Heart left ventricle (tissue), 16 donors: ENCODE results near the gene PRG3. TPM values are rescaled to one million over a fixed set of nuclear protein-coding genes. Genes with fewer than 3 reads are reported as not detected.

ENCODE experiments used
- ATAC-seq, 4 donors: fragments of 200-7000 bp; cut with Tn5 transposase; one replicate each; pipeline ENCODE4 v1.9.1; 2020 to 2022; ENCODE audit warnings: moderate library complexity in 4 of 4, mild to moderate bottlenecking in 3 of 4, moderate number of reproducible peaks in 1 of 4
- DNase-seq, 5 donors: peaks; one replicate each; pipeline ENCODE4 v3.0.0-alpha.2; 2020
- H3K27ac ChIP-seq, 12 donors: fragments of 200-600 bp; sonication (generic) in 4 of 12; one replicate each; pipeline versions ENCODE4 v1.5.0 to v1.8.0; 2016 to 2022; ENCODE audit warnings: mild to moderate bottlenecking in 2 of 12
- H3K27me3 ChIP-seq, 9 donors: fragments of 200-600 bp; sonication (generic) in 2 of 9; one replicate each; pipeline versions ENCODE4 v1.5.1 to v1.8.0; 2016 to 2022; ENCODE audit warnings: mild to moderate bottlenecking in 3 of 9
- H3K36me3 ChIP-seq, 9 donors: fragments of 200-600 bp; sonication (generic) in 2 of 9; one replicate each; pipeline versions ENCODE4 v1.5.0 to v1.8.0; 2018 to 2022; ENCODE audit warnings: mild to moderate bottlenecking in 2 of 9
- H3K4me1 ChIP-seq, 12 donors: fragments of 200-600 bp; sonication (generic) in 4 of 12; one replicate each; pipeline versions ENCODE4 v1.5.0 to v1.8.0; 2016 to 2022; ENCODE audit warnings: mild to moderate bottlenecking in 3 of 12
- H3K4me3 ChIP-seq, 12 donors: fragments of 200-600 bp; sonication (generic) in 4 of 12; one replicate each; pipeline versions ENCODE4 v1.5.0 to v1.8.0; 2017 to 2022; ENCODE audit warnings: mild to moderate bottlenecking in 9 of 12, moderate library complexity in 4 of 12
- H3K9me3 ChIP-seq, 12 donors: fragments of 200-600 bp; sonication (generic) in 4 of 12; one replicate each; pipeline versions ENCODE4 v1.5.0 to v1.8.0; 2016 to 2022; ENCODE audit warnings: mild to moderate bottlenecking in 1 of 12
- CTCF ChIP-seq, 12 donors: fragments of 200-600 bp; sonication (generic) in 4 of 12; IDR thresholded peaks; one replicate each; pipeline versions ENCODE4 v1.5.0 to v1.8.0; 2018 to 2022; ENCODE audit warnings: antibody characterized with exemption in 12 of 12, mild to moderate bottlenecking in 5 of 12
- POLR2A ChIP-seq, 2 donors: fragments of 450-650 bp; IDR thresholded peaks; one replicate each; pipeline ENCODE4 v1.6.1; 2017; ENCODE audit warnings: antibody characterized with exemption in 2 of 2, mild to moderate bottlenecking in 2 of 2, moderate library complexity in 2 of 2
- WGBS, 4 donors: extraction: QIAGEN DNeasy Blood & Tissue Kit in 2 of 4; methylation state at CpG; one replicate each; pipeline versions ENCODE4 v1.1.5 to v1.1.7; 2013 to 2018; 5-methylcytosine and 5-hydroxymethylcytosine counted together
- intact Hi-C, 10 donors: fragments of 100-400 bp; cut with DNase I; formaldehyde crosslinking; loops; one replicate each; pipeline versions ENCODE4 v1.11.1 to v1.14.2; 2022
- long read RNA-seq, 3 donors: library from polyadenylated mRNA; unstranded; transcript quantifications; one replicate each; pipeline ENCODE4 v2.0.0, GENCODE V29; 2020 to 2021
- polyA plus RNA-seq, 2 donors: library from polyadenylated mRNA; stranded (reverse); fragments of 200-250 nt; gene quantifications; one replicate each; pipeline ENCODE4 v1.2.3, GENCODE V29; 2013
- total RNA-seq, 9 donors: library from RNA; depleted of rRNA in 2 of 9; stranded (reverse); fragments of >200 nt in 2 of 9; fragmentation: NEBNext Ultra II Directional in 3 of 9; extraction: Animal tissue kit (Norgen Biotek cat#: 25700) in 3 of 9; gene quantifications; one replicate each; pipeline versions ENCODE4 v1.1.0 to v1.2.4, GENCODE V29; 2016 to 2023
- donor health status: ischemic (EF 13 %, LVEDD 7.1; RV severe dilation, severe dysfunction).
- donor health status: healthy with polysubstance abuse.
- donor health status: DM: no; HTN: yes; CAD: no.
- donor health status: DM: no; HTN: no; CAD: no.
- donor health status: ischemic (EF 25% LVEDD 6.9; RV normal size, moderate dysfunction).
- donor health status: ischemic (EF 25% LVEDD 5.7; RV mildly dilated, moderate dysfunction).
- donor health status: healthy.
- donor health status: DM: yes; HTN: yes; CAD: no.
- donor health status: ischemic (EF 35%, LVEDD 5.7; RV mildly dilated, moderate dysfunction).
- donor health status: nonischemic (EF 11% LVEDD 7.7; RV severe dilation, severe dysfunction).
- donor health status: DM: yes; HTN: yes; CAD: no.
- donor health status: PGD.
- donor health status: ischemic (EF 29% LVEDD 5.4; RV normal size, mild dysfunction).
- donor health status: nonischemic (EF 23%, LVEDD 6.1; RV moderate dilation, normal function).

The PRG3 gene
- total RNA-seq: not detected
- not detected for polyA plus RNA-seq
- long read RNA-seq, donor 1: 0 reads
- long read RNA-seq, donor 2: 0 reads
- long read RNA-seq, donor 3: 0 reads

- WGBS, 4 donors: 69 to 86% (median 76%) methylated on average over 2 of the region's 2 CpGs
- peaks cover 0 to 4% (median 0%) of the 10 kb centered on the region in 9 donors for H3K27me3 ChIP-seq
- intact Hi-C loops: loop anchor here in 1 of 10 donors (10.0 kb wide), 1 partner anchor 64 kb away; no protein-coding TSS in a partner anchor
- H3K4me1 ChIP-seq: no peaks in the 10 kb centered on the region
- H3K4me3 ChIP-seq: no peak within 1 kb of the TSS
- no peak within 1 kb of the TSS for H3K27ac ChIP-seq
- no peaks in the 10 kb centered on the region for H3K9me3 ChIP-seq
- H3K36me3 ChIP-seq: no peaks in the 10 kb centered on the region
- TF ChIP-seq POLR2A (IDR thresholded peaks at IDR 0.05) (no peak), CTCF (IDR thresholded peaks at IDR 0.05) (no peak)
- ATAC-seq (no peak), DNase-seq (no peak)
Measured at GRCh38 chr11:57380975-57381374, at the start of gene PRG3. PRG3 (minus strand) TSS chr11:57381150; CDS start chr11:57380708, 442 bp downstream.

- intact Hi-C loops: loop anchor here in 2 of 10 donors (5.0 kb wide), 1 partner anchor 83 kb away; no protein-coding TSS in a partner anchor
- no peaks in the 10 kb centered on the region for H3K36me3 ChIP-seq
Measured at GRCh38 chr11:57429946-57430345, 49.0 kb upstream of the PRG3 start.

GRCh38 chr11:57428643-57429042 is 47.7 kb upstream of the PRG3 start:
- Histone ChIP-seq H3K27me3 (no peaks in the 10 kb centered on the region), H3K27ac (peak overlapping the region in 4 of 12 donors; percentile 15 to 98 (median 94)), H3K9me3 (no peaks in the 10 kb centered on the region), H3K4me3 (no peak overlapping the region), H3K36me3 (peaks cover 0 to 7% (median 0%) of the 10 kb centered on the region in 9 donors), H3K4me1 (peaks cover 6 to 82% (median 51%) of the 10 kb centered on the region in 12 donors)
- ATAC-seq (no peak), DNase-seq (peak in 1 of 5 donors; percentile 5)
- 56 to 66% (median 60%) methylated on average over 5 of the region's 5 CpGs for WGBS, 4 donors
- TF ChIP-seq CTCF (IDR thresholded peaks at IDR 0.05): no peak
- no peak for TF ChIP-seq POLR2A (IDR thresholded peaks at IDR 0.05)
- intact Hi-C loops: loop anchor here in 2 of 10 donors (5.0 kb wide), 1 partner anchor 81 kb away; no protein-coding TSS in a partner anchor

More at GRCh38 chr11:57429946-57430345, 49.0 kb upstream of the PRG3 start:
- H3K27me3 ChIP-seq: no peaks in the 10 kb centered on the region
- H3K4me1 ChIP-seq: peaks cover 6 to 82% (median 38%) of the 10 kb centered on the region in 12 donors
- H3K9me3 ChIP-seq: no peaks in the 10 kb centered on the region
- peak overlapping the region in 2 of 12 donors; percentile 15 to 18 for H3K27ac ChIP-seq
- DNase-seq: no peak
- TF ChIP-seq POLR2A (IDR thresholded peaks at IDR 0.05): no peak
- no peak for TF ChIP-seq CTCF (IDR thresholded peaks at IDR 0.05)
- peak in 1 of 4 donors; percentile 5 for ATAC-seq
- H3K4me3 ChIP-seq: no peak overlapping the region
- 42 to 64% (median 58%) methylated on average over 4 of the region's 4 CpGs for WGBS, 4 donors

GRCh38 chr11:57427727-57428082 is 46.8 kb upstream of the PRG3 start:
- peaks cover 6 to 82% (median 52%) of the 10 kb centered on the region in 12 donors for H3K4me1 ChIP-seq
- intact Hi-C loops: loop anchor here in 2 of 10 donors (5.0 kb wide), 1 partner anchor 80 kb away; no protein-coding TSS in a partner anchor
- 41 to 63% (median 60%) methylated on average over 8 of the region's 8 CpGs for WGBS, 4 donors
- H3K36me3 ChIP-seq: peaks cover 0 to 17% (median 6%) of the 10 kb centered on the region in 9 donors
- peak; percentile 73 to 83 (median 76) for DNase-seq
- H3K27me3 ChIP-seq: no peaks in the 10 kb centered on the region
- ATAC-seq: peak; percentile 6 to 34 (median 26)
- TF ChIP-seq CTCF (IDR thresholded peaks at IDR 0.05): no peak
- TF ChIP-seq POLR2A (IDR thresholded peaks at IDR 0.05): no peak
- no peaks in the 10 kb centered on the region for H3K9me3 ChIP-seq
- peak overlapping the region in 6 of 12 donors; percentile 55 to 72 (median 60) for H3K4me3 ChIP-seq
- peak overlapping the region; percentile 88 to 98 (median 92) for H3K27ac ChIP-seq
